Activated T-helper 2 cell treated with anti-CD3 and anti-CD28 coated beads, Interferon-gamma antibody, Interleukin-2, Interleukin-4, amounts not matched to agents 10 μg/mL and 5 μg/mL and 100 μg/mL, durations not matched to agents 14 hours and 24 hours and 36 hours (primary cell): ENCODE measurements around the gene KIF25. TPM values are rescaled to one million over a fixed set of nuclear protein-coding genes. Genes with fewer than 3 reads are reported as not detected.

Source experiments
- DNase-seq: peaks from one replicate; pipeline ENCODE4 v3.0.0; 2021; ENCODE audit warnings: low spot score
- H3K27ac Mint-ChIP-seq: one replicate; pipeline ENCODE4 v1.8.0; 2021; ENCODE audit warnings: mixed read lengths
- H3K27me3 Mint-ChIP-seq: one replicate; pipeline ENCODE4 v1.8.0; 2021; ENCODE audit warnings: low read depth, mixed read lengths
- H3K36me3 Mint-ChIP-seq: one replicate; pipeline ENCODE4 v1.8.0; 2021; ENCODE audit warnings: low read depth, mixed read lengths
- H3K4me1 Mint-ChIP-seq: one replicate; pipeline ENCODE4 v1.8.0; 2021; ENCODE audit warnings: low read depth, mixed read lengths
- H3K4me3 Mint-ChIP-seq: one replicate; pipeline ENCODE4 v1.8.0; 2021; ENCODE audit warnings: low read depth, mild to moderate bottlenecking, moderate library complexity, mixed read lengths
- H3K9me3 Mint-ChIP-seq: one replicate; pipeline ENCODE4 v1.8.0; 2021; ENCODE audit warnings: mixed read lengths
- intact Hi-C: fragments of 100-400 bp; cut with micrococcal nuclease; formaldehyde crosslinking; loops from one replicate; pipeline ENCODE4 v1.15.1; 2023
- total RNA-seq: library from RNA; stranded (reverse); gene quantifications from 2 replicates; pipeline ENCODE4 v1.2.3, GENCODE V29; 2022

KIF25 gene
- total RNA-seq, 1 donor from 2014 or later = not detected

DNA sequence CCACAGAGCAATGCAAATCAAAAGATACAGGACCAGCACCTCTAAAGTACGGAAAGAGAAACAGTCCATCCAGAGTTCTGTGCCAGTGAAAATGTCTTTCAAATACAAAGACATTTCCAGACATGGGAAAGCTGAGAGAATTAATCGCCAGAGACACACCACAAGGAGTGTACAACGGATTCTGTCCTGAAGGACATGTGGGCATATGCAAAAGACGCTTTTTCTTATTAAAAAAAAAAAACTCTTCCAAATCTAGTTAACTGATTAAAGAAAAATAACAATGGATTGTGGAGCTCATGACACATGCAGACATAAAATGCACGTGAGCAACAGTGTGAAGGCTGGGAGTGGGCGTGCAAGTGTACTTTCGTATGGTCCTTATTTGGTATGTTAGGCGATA is 22.8 kb downstream of the KIF25 start:
- intact Hi-C loops = no loop called here
- no peak for DNase-seq
- Mint-ChIP-seq H3K4me1 (no peaks in the 10 kb centered on the region), H3K4me3 (no peak overlapping the region), H3K9me3 (peaks cover 5% of the 10 kb centered on the region), H3K27ac (no peak overlapping the region), H3K27me3 (no peaks in the 10 kb centered on the region), H3K36me3 (no peaks in the 10 kb centered on the region)

DNA sequence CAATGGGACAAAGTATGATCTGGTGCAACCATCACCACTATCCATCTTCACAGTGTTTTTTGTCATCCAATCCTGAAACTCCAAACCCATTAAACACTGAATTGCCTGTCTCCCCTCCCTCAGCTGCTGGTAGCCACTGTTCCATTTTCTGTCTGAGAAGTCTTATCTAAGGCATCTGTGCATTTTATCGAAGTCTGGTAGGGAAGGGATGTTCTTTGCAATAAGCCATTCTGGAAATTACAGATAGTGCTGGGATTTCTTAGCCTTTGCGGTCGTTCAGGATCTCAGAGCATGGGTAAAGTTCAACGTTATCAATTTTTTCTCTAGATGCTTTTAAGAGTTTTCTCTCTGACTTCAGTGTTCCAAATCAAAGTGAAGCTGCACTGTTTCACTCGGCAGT is 24.1 kb downstream of the KIF25 start:
- no peak for DNase-seq
- intact Hi-C loops = no loop called here
- Mint-ChIP-seq H3K4me1 (no peaks in the 10 kb centered on the region), H3K4me3 (no peak overlapping the region), H3K9me3 (no peaks in the 10 kb centered on the region), H3K36me3 (no peaks in the 10 kb centered on the region), H3K27me3 (no peaks in the 10 kb centered on the region), H3K27ac (no peak overlapping the region)

DNA sequence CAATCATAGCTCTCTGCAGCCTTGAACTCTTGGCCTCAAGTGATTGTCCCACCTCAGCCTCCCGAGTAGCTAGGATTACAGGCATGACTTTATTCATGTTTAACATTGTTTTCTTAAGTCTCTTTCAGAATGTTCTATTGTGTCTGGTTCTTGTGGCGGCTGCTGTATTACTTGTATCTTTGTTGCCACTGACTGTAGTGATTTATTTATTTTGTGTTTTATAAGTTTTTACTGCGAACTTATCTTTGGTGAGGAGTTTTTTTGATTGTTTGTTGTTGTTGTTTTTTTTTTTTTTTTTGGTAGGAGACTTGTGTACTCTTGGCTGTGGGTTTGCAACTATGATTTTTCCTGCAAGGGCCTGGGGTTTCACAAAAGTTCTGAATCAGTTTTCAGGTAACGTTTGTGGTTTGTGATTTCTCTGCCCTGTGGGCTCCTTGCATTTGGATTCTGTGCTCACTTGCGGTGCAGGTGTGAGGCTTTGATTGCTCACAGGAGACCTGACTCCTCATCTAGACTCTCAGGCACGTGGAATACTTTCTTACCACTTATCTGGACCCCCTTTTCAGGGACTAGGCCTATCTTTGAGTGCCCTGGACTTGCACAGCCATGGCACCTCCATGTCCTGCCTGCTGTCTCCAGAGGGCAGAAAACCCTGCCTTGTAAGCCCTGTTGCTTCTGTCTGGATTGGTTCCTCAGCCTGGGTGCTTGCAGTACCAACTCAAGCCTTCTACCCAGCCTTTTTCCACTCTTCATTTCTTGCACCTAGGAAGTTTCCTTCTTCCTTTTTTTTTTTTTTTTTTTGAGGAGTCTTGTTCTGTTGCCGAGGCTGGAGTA is 25.2 kb downstream of the KIF25 start:
- intact Hi-C loops = no loop called here
- Mint-ChIP-seq H3K27ac (no peak overlapping the region), H3K36me3 (no peaks in the 10 kb centered on the region), H3K4me1 (no peaks in the 10 kb centered on the region), H3K27me3 (no peaks in the 10 kb centered on the region), H3K9me3 (no peaks in the 10 kb centered on the region), H3K4me3 (no peak overlapping the region)
- no peak for DNase-seq

DNA sequence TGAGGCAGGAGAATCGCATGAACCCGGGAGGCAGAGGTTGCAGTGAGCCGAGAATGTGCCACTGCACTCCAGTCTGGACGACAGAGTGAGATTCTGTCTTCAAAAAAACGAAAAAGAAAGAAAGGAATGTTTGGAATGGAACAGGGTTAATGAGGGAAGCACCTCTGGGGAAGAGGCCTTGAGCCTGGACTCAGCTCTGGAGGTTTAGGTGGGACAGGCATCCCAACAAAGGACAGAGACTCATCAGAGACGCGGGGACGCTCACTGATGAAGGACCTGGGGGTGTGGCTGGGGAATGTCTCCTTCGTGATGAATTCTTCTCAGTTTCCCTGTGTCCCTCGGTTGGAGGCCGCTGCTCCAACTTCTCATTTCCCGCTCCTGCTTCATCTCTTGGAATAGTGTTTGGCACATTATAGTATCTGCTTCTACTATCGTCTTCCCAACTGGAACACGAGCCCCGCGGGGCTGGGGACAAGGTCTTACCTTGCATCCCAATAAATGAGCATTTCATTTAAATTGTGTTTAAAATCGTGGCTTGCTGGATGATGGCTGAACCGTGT is 27.6 kb downstream of the KIF25 start:
- Mint-ChIP-seq H3K9me3 (no peaks in the 10 kb centered on the region), H3K4me1 (no peaks in the 10 kb centered on the region), H3K27me3 (no peaks in the 10 kb centered on the region), H3K27ac (no peak overlapping the region), H3K36me3 (no peaks in the 10 kb centered on the region), H3K4me3 (no peak overlapping the region)
- no peak for DNase-seq
- intact Hi-C loops = no loop called here

DNA sequence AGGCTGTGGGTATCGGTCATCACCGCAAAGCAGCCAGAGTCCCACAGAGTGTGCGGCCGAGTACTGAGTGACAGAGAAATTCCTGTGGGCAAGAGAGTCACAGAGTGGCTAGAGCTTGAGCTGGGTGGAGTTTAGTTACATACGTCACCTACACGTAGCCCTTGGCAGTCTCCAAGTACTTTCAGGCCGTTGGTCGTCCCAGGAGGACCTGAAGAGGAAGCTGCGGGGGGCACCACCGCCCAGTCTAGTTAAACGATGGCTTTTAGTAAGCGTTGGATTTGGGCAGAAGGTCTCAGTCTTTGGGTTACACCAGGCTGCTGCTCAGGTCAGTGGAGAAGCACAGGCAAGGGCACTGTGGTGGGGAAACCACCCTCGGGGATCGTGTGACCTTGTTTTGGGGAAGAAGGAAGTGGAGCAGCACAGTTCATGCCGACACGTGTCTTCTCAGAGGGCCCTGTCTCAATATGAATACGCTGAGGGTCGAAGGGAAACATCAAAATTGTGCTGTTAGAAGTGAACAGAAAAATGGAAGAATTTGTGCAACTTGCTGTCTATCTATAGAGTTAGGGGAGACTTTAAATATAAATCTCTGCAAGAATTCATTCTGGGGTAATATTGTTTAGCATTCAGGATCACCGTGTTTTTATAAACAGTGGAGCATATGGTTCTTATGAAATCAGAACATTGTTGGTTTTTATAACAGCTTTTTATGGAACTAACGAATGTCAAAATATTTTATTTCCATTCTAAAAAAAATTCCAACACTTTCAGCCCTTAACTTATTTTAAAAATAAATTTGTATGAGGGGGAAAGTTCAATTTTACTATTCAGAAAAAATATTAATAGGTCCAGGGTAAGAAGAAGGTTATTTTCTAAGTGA is 28.6 kb downstream of the KIF25 start:
- Mint-ChIP-seq H3K4me3 (no peak overlapping the region), H3K27ac (no peak overlapping the region), H3K4me1 (no peaks in the 10 kb centered on the region), H3K27me3 (no peaks in the 10 kb centered on the region), H3K9me3 (no peaks in the 10 kb centered on the region), H3K36me3 (no peaks in the 10 kb centered on the region)
- no peak for DNase-seq
- intact Hi-C loops = no loop called here

DNA sequence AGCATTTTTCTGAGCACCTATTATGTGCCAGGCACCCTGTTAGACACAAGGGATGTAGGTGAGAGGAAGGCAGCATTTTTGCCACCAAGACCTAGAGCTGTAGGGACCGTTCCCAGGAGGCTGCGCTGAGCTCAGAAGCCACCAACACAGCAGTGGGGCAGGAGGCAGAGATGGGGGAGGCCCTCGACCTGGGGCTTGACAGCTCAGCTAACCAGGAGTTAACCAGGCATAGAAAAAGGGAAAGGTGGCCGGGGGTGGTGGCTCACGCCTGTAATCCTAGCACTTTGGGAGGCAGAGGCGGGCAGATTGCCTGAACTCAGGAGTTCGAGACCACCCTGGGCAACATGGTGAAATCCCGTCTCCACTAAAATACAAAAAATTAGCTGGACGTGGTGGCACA is 29.5 kb downstream of the KIF25 start:
- Mint-ChIP-seq H3K36me3 (no peaks in the 10 kb centered on the region), H3K4me1 (no peaks in the 10 kb centered on the region), H3K27me3 (no peaks in the 10 kb centered on the region), H3K9me3 (no peaks in the 10 kb centered on the region), H3K27ac (no peak overlapping the region), H3K4me3 (no peak overlapping the region)
- intact Hi-C loops = no loop called here
- no peak for DNase-seq

DNA sequence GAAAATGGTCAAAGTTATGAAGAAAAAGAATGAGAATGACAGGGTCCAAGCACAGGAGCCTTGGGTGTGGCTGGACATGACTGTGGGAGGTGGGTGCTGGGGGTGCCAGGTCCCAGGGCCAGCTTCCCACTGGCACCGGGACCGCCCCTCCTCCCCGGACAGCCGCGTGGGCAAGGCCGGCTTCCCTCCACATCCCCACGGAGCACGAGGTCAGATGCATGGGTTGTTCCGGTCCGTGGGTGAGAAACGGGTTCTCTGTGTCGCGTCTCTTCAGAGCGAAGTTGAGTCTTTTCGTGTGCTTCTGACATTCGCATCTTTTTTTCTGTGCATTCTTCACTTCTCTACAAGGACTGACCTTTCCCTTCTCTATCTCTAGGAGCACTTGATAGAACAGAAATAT is 30.1 kb downstream of the KIF25 start:
- no peaks in the 10 kb centered on the region for H3K36me3 Mint-ChIP-seq
- no peak overlapping the region for H3K4me3 Mint-ChIP-seq
- H3K4me1 Mint-ChIP-seq = peaks cover 3% of the 10 kb centered on the region
- no peaks in the 10 kb centered on the region for H3K9me3 Mint-ChIP-seq
- intact Hi-C loops = no loop called here
- no peak for DNase-seq
- no peak overlapping the region for H3K27ac Mint-ChIP-seq
- no peaks in the 10 kb centered on the region for H3K27me3 Mint-ChIP-seq

DNA sequence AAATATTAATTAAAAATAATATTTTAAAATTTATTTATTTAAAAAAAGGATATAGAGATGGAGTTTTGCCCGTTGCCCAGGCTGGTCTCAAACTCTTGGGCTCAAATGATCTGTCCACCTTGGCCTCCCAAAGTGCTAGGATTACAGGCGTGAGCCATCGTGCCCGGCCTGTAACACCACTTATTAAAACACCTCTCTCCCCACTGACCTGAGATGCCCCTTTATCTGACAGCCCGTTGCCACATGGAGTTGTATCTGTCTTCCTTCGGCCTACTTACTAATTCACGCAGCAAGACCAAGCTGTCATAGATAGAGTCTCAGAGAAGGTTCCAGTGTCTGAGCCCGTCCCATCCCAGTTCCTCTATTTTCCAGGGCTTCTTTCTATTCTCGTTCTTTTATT is 30.7 kb downstream of the KIF25 start:
- Mint-ChIP-seq H3K27ac (no peak overlapping the region), H3K4me1 (peaks cover 3% of the 10 kb centered on the region), H3K36me3 (no peaks in the 10 kb centered on the region), H3K9me3 (no peaks in the 10 kb centered on the region), H3K4me3 (no peak overlapping the region), H3K27me3 (no peaks in the 10 kb centered on the region)
- no peak for DNase-seq
- intact Hi-C loops = no loop called here

DNA sequence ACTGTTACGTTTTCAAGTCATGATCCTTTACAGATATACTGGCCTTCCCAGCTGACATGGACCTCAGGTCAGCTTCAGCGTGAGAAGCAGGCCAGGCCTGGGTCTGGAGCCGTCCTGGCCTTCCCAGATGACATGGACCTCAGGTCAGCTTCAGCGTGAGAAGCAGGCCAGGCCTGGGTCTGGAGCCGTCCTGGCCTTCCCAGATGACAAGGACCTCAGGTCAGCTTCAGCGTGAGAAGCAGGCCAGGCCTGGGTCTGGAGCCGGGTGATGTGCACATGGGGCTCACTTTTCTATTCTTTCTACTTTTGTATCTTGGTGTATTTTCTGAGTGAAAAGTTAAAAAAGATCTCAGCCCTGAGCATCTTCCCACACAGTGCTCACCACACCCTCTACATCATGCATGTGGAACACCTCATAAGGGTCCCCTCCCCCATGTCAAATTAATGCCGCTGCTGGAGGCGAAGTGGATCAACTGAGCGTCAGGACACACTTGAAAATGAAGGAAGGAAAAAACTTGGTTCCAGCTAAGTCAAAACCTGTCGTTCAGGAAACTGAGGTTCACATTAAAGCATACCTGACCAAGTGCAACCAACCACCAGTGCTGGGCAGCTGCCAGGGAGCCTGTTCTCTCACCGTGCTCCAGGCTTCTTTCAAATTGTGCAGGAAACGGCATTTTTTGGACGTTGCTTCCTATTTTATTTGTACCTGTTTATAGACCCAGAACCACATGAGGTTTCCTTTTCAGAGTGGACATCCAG is 32.2 kb downstream of the KIF25 start:
- Mint-ChIP-seq H3K27ac (no peak overlapping the region), H3K27me3 (peaks cover 3% of the 10 kb centered on the region), H3K4me1 (peaks cover 3% of the 10 kb centered on the region), H3K9me3 (peaks cover 2% of the 10 kb centered on the region), H3K4me3 (no peak overlapping the region), H3K36me3 (no peaks in the 10 kb centered on the region)
- DNase-seq = no peak
- intact Hi-C loops = no loop called here

DNA sequence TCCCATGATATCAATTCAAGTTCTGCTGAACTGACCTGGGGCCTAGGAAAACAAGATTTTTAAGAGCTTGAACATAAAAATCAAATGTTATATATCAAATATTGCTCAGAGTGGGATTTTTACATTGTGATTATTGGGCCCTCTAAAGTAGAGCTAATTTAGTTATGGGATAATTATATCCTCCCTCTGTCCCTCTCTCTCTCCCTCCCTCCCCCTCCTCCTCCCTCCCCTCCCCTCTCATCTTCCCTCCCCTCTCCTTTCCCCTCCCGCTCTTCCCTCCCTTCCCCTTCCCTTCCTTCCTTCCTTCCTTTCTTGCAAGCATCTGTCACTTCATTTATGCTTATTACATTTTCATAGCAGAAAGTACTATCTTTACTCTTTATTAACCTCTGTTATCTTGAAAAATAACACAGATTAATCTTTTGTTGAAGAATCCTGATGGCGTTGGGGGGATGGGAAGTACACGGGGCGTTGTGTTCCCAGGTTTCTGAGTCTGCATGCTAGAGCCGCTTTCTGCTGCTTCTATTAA is 32.8 kb downstream of the KIF25 start:
- Mint-ChIP-seq H3K27ac (no peak overlapping the region), H3K4me1 (peaks cover 3% of the 10 kb centered on the region), H3K27me3 (peaks cover 3% of the 10 kb centered on the region), H3K4me3 (no peak overlapping the region), H3K9me3 (peaks cover 7% of the 10 kb centered on the region), H3K36me3 (no peaks in the 10 kb centered on the region)
- intact Hi-C loops = no loop called here
- no peak for DNase-seq

DNA sequence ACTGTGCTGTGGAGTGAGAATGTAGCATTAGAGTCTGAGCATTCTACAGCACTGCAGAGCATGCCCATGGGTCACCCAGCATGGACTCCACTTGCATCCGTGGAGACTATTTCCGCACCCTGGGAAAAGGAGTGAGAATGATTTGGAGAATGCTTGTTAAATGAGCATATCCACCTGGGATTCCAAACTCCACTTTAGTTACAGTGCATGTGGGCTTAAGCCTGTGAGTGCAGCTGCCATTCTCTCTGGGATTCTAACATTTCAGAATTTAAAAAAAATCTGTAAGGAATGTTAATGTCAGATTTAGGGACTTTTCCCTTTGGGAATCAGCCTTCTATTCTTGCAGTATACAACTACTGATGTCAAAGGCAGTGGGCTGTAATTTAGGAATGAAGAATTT is 33.4 kb downstream of the KIF25 start:
- H3K27ac Mint-ChIP-seq = no peak overlapping the region

DNA sequence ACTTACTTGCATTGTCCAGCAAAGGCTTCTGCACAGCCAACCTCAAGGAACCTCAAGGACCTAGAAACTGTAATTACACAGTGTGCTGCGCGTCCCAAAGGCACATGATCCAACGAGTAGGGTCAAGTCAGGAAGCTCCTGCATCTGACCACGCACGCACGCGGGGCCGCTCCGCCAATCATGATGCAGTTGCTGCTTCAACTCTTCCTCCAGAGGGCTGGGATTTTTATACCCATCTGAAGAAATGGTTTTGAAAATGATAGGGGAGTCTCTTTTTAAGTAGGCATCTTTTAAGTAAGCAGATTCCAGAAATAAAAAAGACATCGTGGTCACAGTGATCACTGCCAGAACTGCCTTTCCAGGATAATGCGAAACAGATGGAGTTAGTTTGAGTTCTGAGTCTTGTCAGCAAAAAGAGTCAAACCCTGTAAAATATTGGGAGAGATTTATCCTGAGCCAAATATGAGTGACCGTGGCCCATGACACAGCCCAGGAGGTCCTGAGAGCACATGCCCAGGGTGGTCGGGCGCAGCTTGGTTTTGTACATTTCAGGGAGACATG is 34.0 kb downstream of the KIF25 start:
- intact Hi-C loops = no loop called here
- Mint-ChIP-seq H3K4me1 (peaks cover 6% of the 10 kb centered on the region), H3K27ac (no peak overlapping the region), H3K36me3 (no peaks in the 10 kb centered on the region), H3K27me3 (peaks cover 5% of the 10 kb centered on the region), H3K4me3 (no peak overlapping the region), H3K9me3 (peaks cover 7% of the 10 kb centered on the region)
- DNase-seq = no peak

More for the DNA sequence above, 33.4 kb downstream of the KIF25 start:
- no peak overlapping the region for H3K4me3 Mint-ChIP-seq
- H3K27me3 Mint-ChIP-seq = peaks cover 5% of the 10 kb centered on the region
- H3K9me3 Mint-ChIP-seq = peaks cover 7% of the 10 kb centered on the region
- intact Hi-C loops = no loop called here
- peaks cover 5% of the 10 kb centered on the region for H3K4me1 Mint-ChIP-seq
- H3K36me3 Mint-ChIP-seq = no peaks in the 10 kb centered on the region
- DNase-seq = no peak
